ENCODE results near the gene TRHDE.

Gene TRHDE

DNA sequence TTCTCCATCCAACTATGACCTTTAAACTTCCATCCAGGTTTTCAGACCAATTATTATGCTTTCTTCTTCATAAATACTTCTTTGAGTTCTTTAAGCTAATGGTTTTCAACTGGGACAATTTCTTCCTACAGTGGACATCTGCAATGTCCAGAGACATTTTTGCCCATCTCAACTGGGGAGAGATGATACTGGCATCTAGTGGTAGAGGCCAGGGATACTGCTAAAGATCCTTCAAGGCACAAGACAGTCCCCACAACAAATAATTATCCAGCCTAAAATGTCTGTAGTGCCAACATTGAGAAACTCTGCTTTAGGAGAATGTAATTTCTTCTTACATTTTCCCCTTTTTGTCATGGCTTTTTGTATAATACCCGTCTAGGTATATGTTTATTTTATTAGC is 10.6 kb downstream of the TRHDE start:
- no peak for TF ChIP-seq ZNF274 (IDR thresholded peaks at IDR 0.05; ENCODE audit: low read depth, low read length)
- no peak overlapping the region for H3K4me3 ChIP-seq (ENCODE audit: low read length)

GRCh38 chr12:72285861-72286260 is 13.7 kb downstream of the TRHDE start:
- no peak for TF ChIP-seq ZNF274 (IDR thresholded peaks at IDR 0.05; ENCODE audit: low read depth, low read length)
- H3K4me3 ChIP-seq (ENCODE audit: low read length), result no peak overlapping the region

DNA sequence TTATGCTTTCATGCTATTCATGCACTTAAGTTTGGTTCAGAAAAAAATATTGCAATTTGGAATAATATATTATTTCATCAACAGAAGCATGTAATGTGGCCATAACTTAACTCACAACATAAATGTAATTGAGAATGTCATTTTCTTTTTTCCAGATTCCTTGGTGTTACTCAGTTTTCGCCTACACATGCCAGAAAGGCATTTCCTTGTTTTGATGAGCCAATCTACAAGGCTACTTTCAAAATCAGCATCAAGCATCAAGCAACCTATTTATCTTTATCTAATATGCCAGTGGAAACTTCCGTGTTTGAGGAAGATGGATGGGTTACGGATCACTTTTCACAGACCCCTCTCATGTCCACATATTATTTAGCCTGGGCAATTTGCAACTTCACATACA is 14.4 kb downstream of the TRHDE start:
- TF ChIP-seq ZNF274 (IDR thresholded peaks at IDR 0.05; ENCODE audit: low read depth, low read length), result no peak
- H3K4me3 ChIP-seq (ENCODE audit: low read length), result no peak overlapping the region

- TF ChIP-seq ZNF274 (IDR thresholded peaks at IDR 0.05; ENCODE audit: low read depth, low read length), result no peak
- H3K4me3 ChIP-seq (ENCODE audit: low read length), result no peak overlapping the region
Observed at GRCh38 chr12:72288436-72288835, 16.3 kb downstream of the TRHDE start.

- no peak for TF ChIP-seq ZNF274 (IDR thresholded peaks at IDR 0.05; ENCODE audit: low read depth, low read length)
- no peak overlapping the region for H3K4me3 ChIP-seq (ENCODE audit: low read length)
Observed at GRCh38 chr12:72288911-72289310, 16.7 kb downstream of the TRHDE start.

- H3K4me3 ChIP-seq (ENCODE audit: low read length), result no peak overlapping the region
- TF ChIP-seq ZNF274 (IDR thresholded peaks at IDR 0.05; ENCODE audit: low read depth, low read length), result no peak
Observed at GRCh38 chr12:72289633-72290032, 17.5 kb downstream of the TRHDE start.

DNA sequence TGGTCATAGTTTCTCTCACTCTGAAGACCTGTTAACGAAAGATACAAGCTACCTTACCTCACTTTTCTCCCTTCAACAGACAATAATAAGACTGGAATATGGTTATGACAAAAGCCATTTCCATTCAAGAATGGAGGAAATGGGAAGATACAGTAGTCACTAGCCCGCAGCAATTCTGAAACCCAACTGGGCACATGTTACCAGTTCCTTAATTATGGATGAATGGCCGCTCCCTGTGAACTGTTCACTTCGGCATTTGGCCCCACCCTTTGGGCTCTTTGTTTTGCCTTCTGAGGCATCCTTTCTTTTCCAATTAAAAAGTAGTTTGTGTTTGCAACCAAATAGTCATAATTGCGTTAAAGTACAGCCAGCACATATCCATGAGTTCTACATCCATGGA is 19.0 kb downstream of the TRHDE start:
- H3K4me3 ChIP-seq (ENCODE audit: low read length), result no peak overlapping the region
- TF ChIP-seq ZNF274 (IDR thresholded peaks at IDR 0.05; ENCODE audit: low read depth, low read length), result no peak

GRCh38 chr12:72293701-72294100 is 21.5 kb downstream of the TRHDE start:
- no peak for TF ChIP-seq ZNF274 (IDR thresholded peaks at IDR 0.05; ENCODE audit: low read depth, low read length)
- no peak overlapping the region for H3K4me3 ChIP-seq (ENCODE audit: low read length)

DNA sequence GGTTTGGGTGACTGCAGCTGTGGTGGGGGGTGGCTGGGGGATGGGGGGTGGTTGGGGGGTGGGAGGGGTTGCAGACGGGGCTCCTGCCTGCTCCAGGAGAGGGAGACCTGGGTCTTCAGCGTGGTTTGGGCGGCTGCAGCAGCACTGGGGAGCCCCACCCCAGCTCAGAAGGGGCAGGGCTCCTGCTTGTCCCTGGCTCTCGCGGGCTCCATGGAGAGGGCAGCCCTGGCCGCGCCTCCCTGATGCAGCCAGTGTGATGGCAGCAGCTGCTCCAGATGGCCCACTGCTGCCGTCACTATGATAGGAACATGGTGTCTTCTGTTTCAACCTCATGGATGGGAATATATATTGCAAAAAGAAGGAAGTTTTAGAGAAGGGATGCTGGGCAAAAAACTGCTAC is 22.9 kb downstream of the TRHDE start:
- no peak overlapping the region for H3K4me3 ChIP-seq (ENCODE audit: low read length)
- TF ChIP-seq ZNF274 (IDR thresholded peaks at IDR 0.05; ENCODE audit: low read depth, low read length), result no peak

DNA sequence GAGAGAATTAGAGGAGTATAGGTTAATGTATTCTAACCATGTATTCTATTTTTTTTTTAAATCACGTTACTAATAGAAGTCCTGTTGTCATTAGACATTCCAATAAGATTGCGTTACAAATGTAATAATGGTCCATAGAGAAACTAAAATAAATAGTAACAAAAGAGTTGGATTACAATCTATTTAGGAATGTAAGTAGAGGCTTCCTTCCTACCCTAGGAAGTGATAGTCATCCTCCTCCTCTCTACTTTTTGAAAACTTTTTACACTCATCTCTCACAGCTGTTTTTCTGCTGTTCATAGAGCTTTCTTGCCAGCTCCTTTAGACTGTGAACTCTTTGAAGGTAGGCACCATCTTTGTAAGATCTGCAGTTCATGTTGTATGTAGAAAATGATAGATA is 23.6 kb downstream of the TRHDE start:
- no peak overlapping the region for H3K4me3 ChIP-seq (ENCODE audit: low read length)
- TF ChIP-seq ZNF274 (IDR thresholded peaks at IDR 0.05; ENCODE audit: low read depth, low read length), result no peak

- TF ChIP-seq ZNF274 (IDR thresholded peaks at IDR 0.05; ENCODE audit: low read depth, low read length), result no peak
Observed at GRCh38 chr12:72296389-72296788, 24.2 kb downstream of the TRHDE start.

DNA sequence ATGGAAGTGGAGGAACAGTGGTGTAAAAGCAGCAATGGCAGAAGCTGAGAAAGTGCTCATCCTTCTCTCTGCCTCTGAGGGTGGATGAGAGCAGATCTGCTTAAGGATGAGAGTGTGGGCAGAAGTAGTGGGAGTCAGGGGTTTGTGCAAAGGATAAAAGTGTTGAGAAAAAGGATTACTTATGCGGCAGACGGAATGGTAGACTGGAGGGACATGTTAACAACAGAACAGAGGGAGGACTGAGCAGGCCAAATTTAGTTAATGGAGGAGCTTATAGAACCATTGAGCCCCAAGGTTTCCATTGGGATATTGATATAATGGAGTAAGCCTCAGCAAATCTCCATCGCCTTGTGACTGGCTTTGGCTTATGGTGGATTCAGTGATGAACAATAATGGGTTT is 25.5 kb downstream of the TRHDE start:
- no peak overlapping the region for H3K4me3 ChIP-seq (ENCODE audit: low read length)
- TF ChIP-seq ZNF274 (IDR thresholded peaks at IDR 0.05; ENCODE audit: low read depth, low read length), result no peak

More at GRCh38 chr12:72296389-72296788, 24.2 kb downstream of the TRHDE start:
- no peak overlapping the region for H3K4me3 ChIP-seq (ENCODE audit: low read length)

GRCh38 chr12:72300728-72301127 is 28.6 kb downstream of the TRHDE start:
- no peak for TF ChIP-seq ZNF274 (IDR thresholded peaks at IDR 0.05; ENCODE audit: low read depth, low read length)
- no peak overlapping the region for H3K4me3 ChIP-seq (ENCODE audit: low read length)

GRCh38 chr12:72304751-72305150 is 32.6 kb downstream of the TRHDE start:
- TF ChIP-seq ZNF274 (IDR thresholded peaks at IDR 0.05; ENCODE audit: low read depth, low read length), result no peak

GRCh38 chr12:72307229-72307628 is 35.1 kb downstream of the TRHDE start:
- no peak for TF ChIP-seq ZNF274 (IDR thresholded peaks at IDR 0.05; ENCODE audit: low read depth, low read length)

More at GRCh38 chr12:72304751-72305150, 32.6 kb downstream of the TRHDE start:
- no peak overlapping the region for H3K4me3 ChIP-seq (ENCODE audit: low read length)

DNA sequence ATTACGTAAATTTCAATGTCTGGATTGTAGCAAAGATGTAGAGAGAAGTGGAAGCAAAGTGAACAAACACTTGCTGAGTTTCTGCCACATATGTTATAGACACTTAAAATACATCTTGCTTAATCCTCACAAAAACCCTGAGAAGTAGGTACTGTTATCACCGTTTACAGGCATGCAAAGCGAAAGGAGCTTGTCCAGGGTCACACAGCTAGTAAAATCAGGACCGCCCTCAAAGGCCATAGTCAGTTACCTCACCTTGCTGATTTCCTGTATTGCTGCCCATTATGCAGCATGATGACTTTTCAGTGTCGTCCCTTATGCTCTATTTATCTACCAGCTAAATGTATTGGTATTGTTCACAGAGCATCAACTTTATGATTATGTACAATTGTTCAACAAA is 39.8 kb downstream of the TRHDE start:
- no peak overlapping the region for H3K4me3 ChIP-seq (ENCODE audit: low read length)
- no peak for TF ChIP-seq ZNF274 (IDR thresholded peaks at IDR 0.05; ENCODE audit: low read depth, low read length)

More at GRCh38 chr12:72307229-72307628, 35.1 kb downstream of the TRHDE start:
- no peak overlapping the region for H3K4me3 ChIP-seq (ENCODE audit: low read length)
